Glomerular visceral epithelial cell (primary cell): ENCODE data around the gene GNPTAB.
"Not testable (repeated sequence)": the region's sequence is repeated elsewhere in the genome, so short reads cannot be mapped to it uniquely, and the experiment has no call there.

ENCODE experiments used
- DNase-seq: peaks from one replicate; pipeline ENCODE4 v3.0.0-alpha.2; 2016; ENCODE audit errors: extremely low spot score

GNPTAB gene

DNA sequence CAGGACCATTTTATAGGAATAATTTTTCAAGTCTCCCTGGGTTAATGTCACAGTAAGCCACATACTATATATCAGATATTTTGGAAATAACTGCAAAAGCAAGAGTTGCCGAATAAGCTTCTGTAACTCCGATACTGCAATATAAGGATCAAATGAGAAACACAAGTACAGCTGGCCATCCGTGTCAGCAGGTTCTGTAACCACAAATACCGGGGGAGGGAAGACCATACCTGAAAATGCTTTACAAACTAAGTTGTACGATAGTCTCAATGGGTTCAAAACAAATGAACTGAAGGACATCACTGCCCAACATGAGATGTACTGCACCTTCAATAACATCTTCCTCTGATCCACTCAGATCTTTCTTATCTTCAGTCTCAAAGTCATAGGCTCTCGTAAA, 93.3 kb downstream of the GNPTAB start:
- DNase-seq = no peak

DNA sequence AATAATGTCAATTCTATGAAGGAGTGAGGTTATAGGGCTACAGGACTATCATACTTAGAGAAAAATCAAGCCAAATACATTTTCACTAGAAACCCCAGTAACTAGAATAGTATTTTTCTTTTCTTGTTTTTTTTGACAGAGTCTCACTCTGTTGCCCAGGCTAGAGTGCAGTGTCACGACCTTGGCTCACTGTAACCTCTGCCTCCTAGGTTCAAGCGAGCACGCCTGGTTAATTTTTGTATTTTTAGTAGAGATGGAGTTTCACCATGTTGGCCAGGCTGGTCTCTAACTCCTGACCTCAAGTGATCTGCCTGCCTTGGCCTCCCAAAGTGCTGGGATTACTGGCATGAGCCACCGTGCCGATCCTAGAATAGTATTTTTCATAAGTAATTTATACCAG, 96.3 kb downstream of the GNPTAB start:
- DNase-seq = not testable (repeated sequence)

DNA sequence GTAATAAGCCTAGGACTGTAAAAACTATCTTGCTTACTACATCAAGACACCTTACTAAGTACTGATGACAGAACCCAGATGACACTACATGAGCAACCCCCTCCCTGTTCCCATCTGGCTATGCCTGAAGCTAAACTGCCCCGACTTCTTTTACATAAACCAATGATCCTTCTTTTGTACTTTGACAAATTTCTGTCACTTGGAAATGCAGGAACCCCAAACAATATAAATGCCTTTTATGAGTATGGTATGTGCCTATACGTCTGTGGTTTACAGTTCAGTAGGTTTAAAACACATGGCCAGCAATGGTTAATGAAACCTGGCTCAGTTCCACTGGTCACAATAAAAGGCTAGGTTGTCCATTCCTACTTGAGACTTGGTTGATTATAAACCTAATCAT, 97.6 kb downstream of the GNPTAB start:
- peak; percentile 11 for DNase-seq

DNA sequence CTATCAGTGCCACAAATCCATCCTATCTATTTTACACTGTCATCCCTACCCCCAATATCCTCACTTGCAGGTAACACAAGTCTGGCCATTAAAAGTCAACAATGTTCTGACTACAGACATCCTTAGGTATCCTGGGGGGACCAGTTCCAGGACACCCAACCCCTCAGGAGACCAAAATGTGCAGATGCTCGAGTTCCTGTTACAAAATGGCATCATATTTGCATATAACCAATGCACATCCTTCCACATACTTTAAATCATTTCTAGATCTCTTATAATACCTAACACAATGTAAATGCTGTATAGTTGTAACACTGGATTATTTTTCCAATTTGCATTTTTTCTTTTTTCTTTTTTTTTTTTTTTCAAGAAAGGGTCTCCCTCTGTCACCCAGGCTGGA, 98.4 kb downstream of the GNPTAB start:
- no peak for DNase-seq

DNA sequence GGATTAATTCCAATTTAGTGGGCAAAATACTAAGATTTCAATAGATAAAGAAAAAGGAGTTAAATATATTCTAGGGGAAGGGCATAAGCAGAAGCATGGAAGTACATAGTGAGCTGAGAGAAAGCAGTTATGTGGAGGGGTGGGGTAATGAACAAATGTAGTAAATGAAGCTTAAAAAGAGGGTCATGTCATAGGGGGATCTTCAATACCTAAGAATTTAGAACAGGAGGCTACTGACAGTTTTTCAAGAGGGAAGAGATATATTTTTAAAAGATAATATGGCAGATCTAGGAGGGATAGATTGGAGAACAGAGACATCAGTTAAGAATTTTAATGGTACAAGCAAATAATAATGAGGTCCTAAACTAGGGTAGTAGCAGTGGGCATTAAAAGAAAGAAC, 100.9 kb downstream of the GNPTAB start:
- DNase-seq = no peak

DNA sequence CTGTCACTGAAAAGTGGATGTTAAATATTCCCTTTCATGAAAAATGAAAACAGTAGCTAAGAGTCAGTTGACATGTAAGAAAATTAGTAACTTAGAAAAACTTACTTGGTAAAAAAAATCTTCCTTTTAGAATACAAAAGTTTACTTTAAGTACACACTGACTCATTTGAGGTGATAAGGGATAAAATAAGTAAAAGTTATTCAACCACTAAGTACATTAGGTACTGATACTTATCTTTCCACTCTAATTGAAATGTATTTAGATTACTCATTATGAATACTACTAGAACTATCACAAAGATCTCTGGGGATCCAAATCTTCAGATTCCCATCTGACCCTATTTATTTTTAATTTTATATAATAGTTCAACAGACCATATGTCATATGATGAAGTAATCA, 103.7 kb downstream of the GNPTAB start:
- no peak for DNase-seq

DNA sequence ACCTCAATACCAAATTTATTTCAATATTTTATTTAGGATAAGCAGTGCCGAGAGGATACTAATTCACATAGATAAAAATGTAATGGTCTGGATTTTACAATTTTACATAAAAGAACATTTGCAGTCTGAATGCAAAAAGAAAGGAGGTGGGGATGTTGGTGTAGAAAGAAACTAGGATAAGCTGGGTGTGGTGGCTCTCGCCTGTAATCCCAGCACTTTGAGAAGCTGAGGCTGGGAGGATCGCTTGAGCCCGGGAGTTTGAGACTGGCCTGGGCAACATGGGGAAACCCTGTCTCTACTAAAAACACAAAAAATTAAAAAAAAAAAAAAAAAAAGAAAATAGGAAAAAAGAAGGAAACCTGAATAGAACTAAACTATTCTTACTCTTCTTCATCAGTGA, 108.4 kb downstream of the GNPTAB start:
- no peak for DNase-seq

DNA sequence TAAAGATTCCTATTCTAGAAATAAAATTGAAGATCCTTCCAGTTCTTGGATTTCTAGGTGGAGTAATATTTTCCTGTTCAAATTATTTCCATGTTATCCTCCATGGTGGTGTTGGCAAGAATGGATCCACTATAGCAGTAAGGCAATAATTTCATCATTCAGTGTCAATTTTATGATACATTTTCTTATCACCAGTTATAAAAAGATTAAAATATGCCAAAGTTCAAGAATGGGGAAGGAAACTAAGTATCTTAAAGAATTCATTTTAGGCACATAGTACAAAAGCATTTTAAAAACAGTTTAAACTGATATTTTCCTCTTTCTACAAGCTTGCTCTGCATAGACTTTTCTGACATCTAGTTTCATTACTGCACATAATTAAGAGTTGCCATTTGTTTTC, 110.6 kb downstream of the GNPTAB start:
- DNase-seq = no peak

DNA sequence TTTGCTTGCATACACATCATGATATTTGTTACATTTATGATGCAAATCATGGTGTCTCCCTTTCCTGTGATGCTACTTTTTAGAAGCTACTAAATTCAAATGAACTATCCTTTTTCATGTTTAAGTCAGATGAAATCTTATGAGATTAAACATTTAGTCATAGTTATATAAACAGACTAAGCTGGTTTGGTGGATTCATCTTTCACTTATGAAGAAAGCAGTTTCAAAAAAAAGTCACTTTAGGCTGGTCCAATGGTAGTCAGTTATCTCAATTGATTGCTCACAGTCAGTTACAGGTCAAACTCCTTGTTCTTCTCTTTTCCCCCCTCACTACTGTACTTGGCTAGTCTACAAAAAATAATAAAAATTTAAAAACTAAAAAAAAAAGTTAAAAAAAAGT, 111.2 kb downstream of the GNPTAB start:
- no peak for DNase-seq

DNA sequence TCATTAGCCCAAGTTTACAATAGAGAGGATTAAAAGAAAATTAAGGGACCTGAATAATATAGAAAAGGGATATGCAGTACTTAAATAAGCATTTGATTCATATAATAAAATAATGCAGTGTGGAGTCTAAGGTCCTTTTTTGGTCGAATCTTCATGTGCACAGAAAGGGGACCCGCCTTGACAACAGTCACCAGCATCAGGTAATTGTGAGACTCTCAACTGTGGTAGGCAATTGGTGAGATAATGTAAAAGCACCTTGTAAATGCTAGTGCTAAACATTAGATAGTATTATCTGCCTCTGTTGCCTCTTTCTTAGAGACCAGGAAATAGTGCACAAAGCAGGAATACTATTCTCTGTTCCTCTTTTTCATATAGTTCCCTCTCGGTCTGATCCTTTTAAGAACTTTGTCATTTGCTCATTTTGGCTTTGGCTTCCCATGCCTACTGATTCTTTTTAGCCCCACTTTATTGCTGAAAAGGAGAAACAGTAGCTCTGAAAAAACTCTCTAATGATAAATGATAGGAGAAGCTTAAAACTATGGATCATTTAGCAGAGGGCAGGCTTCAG, 115.8 kb downstream of the GNPTAB start:
- DNase-seq = no peak

DNA sequence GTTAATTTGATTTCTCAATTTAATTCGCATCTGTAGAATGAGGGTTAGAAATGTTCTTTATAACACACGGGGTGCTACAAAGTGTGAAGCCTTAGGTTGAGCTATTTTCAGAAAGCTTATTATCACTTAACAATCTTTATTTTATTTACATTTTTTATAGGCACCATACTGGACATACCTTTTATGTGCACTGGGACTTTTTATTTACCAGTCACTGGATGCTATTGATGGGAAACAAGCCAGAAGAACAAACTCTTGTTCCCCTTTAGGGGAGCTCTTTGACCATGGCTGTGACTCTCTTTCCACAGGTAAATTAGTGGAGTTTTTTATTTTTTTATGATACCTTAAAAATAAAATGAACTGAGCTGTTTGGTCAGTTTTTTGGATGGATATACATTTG, 116.8 kb downstream of the GNPTAB start:
- DNase-seq = no peak

DNA sequence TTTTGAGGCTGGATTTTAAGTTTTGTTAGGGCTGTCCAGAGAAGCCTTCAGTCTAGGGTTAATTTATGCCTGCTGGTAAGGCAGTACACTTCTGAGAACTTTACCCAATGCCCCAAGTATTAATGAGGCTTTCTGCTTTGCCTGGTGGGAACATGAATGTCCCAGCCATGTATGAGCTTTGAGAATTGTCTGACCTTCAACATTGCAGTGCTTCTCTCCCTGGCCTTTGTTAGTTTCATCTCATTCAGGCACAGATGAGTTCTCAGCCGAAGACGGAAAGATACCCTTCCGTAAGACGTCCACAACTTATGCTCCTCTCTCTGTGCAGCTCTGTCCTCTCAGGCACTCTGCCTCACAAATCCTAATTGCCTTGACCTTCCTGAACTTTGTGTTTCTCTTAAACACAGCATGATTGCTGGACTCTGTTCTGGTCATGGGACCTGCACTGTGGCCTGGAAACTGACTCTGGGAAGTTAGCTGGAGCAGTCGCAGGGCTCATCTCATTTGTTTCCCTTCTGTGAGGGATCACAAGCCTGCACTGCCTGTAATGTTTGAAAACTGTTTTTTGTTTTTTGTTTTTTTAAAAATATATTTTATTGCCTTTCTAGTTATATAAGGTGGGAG, 117.6 kb downstream of the GNPTAB start:
- DNase-seq = no peak

DNA sequence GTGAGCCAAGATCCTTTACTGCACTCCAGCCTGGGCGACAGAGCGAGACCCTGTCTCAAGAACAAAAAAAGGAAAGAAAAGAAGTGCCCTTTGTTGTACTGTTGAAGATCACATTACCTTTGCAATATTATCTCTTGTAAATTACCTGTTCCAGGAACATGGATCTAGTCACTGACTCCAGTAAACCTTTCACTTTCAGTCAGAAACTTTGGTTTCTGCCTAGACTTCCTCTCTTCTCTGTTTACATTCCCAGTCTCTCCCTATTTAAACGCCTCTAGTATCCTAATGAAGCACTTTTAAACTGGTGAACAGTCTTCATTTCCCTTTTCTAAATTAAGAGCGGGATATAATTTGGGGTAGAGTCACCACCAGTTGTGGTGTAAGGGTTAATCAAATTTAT, 120.5 kb downstream of the GNPTAB start:
- DNase-seq = no peak

DNA sequence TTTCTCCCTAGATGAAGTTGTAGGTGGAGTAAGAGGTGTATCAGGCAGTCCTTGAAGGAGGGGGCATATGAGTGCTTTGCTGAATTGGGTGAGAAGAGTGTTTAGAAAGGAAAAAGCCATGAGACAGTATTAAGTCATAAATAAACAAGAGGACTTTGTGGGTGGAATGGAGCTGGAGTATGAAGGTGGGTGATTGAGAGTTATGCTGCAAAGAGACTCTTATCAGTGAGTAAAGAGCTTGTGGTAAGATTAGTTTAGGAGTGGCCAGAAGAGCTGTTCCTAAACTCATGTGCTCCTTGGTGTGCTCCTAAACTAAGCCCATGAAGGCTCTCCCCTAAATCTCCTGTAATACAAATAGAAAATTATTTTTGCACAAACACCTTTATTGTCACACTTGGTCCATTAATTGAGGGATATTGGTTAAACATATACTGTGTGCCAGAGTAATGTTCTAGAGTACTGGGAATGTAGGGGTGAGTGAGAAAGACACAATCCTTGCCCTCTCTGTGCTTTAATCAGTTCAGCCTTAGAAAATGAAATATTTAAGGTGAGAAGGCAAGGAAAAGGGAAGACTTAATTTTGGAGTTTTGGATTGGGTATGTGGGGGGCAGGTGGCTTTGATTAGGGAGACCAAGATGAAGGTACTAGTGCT, 123.5 kb downstream of the GNPTAB start:
- no peak for DNase-seq

DNA sequence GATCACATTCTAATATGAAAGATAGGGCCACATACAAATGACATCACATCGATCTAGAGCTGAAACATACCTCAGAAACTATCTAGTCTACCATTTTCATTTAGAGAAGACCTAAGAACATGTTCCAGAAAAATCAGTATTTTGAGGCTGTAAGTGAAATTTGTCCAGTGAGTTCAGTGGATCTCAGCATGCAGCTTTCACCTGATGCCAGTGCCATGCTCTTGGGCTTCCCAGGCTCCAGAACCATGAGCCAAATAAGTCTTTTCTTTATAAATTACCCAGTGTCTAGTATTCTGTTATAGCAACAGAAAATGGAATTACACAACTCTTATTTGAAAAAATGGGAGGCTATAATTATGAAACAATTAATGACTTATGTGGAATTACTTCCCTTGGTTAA, 124.4 kb downstream of the GNPTAB start:
- DNase-seq = no peak

DNA sequence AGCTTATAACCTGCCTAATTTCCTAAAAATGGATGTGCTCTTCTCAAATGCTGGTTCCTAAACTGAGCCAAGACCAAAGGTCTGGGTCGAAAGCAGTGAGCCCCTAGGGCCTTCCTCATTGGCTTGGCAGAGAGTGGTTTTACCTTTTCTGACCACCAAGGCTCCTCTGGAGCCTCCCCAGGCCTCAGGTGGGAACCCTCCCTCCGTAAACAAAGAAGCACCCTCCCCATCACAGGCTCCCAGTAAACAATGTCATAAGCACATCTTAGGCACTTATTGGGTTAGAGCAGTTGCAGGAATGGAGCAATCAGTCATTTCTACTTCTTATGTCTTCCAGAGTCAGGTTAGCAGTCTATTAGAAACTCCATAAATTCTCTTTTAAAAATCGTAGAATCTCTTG, 127.3 kb downstream of the GNPTAB start:
- no peak for DNase-seq

DNA sequence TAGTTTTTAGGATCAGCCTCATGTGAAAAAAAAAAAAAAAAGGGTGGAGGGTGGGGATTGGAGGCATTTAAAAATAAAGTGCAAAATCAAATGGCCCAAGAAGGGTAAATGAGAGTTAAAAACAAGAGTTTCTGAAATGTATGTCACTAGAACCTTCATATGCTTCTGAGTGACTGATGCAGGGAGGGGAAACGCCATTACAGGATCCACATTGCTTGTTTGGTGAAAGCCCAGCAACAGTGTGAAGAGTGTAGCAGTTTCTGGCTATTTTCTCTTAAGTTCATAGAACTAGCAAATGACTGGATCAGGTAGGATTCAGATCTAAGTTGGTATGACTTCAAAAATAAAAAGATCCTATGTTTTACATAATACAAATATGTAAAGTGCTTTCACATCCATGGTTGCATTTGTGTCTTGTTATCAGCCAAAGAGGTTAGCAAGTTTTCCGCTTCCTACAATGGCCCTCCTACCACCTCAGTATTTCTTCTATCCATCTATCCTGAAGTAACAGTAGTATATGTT, 130.4 kb downstream of the GNPTAB start:
- DNase-seq = no peak

DNA sequence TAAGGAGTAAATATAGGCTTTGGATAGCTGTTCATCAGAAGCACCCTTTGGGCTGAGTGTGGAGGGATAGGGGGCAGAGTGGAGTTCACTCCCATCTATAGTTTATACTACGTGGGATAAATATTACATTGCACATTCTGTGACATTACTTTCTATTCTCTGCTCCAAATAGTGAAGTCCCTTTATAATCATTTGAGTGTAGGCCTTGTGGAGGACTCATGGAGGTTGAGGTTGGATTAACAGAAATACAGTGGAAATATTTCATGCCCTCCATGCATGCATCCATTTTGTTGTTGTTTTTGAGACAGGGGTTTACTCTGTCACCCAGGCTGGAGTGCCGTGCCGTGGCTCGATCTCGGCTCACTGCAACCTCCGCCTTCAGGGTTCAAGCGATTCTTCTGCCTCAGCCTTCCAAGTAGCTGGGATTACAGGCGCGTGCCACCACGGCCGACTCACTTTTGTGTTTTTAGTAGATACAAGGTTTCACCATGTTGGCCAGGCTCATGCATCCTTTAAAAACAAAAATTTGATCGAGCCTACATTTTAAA, 131.9 kb downstream of the GNPTAB start:
- peak; percentile 7 for DNase-seq

DNA sequence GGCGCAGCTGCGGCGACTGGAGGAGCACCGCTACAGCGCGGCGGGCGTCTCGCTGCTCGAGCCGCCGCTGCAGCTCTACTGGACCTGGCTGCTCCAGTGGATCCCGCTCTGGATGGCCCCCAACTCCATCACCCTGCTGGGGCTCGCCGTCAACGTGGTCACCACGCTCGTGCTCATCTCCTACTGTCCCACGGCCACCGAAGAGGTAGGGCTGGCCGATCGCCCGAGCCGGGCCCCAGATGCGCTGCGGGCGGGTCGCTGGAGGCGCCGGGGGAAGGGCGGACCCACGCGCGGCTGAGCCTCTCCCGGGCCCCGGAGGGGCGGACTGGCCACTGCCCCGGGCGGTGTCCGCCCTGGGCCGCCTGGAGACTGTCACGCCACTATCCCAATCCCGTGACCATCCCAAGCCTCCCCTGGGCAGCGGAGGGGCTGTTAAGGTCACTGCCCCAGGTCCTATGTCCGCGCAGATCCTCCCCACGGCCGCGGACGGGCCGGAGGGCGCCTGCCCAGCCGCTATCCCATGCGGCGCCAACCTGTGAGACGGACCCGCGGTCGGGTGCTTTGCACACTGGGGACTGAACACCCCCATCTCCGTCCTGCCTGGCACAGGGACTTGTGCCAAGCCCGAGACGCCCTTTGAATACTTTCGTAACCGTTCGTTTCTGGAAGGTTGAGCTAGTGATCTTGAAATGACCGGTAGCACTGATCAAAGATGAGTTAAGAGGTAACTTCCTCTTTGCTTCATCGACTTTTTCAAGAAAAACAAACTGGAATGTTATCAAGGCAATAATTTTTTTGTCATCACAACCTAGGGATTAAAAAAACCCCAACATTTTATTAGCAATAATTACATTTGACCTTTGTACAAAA, 132.6 kb downstream of the GNPTAB start:
- DNase-seq = peak; percentile 45

DNA sequence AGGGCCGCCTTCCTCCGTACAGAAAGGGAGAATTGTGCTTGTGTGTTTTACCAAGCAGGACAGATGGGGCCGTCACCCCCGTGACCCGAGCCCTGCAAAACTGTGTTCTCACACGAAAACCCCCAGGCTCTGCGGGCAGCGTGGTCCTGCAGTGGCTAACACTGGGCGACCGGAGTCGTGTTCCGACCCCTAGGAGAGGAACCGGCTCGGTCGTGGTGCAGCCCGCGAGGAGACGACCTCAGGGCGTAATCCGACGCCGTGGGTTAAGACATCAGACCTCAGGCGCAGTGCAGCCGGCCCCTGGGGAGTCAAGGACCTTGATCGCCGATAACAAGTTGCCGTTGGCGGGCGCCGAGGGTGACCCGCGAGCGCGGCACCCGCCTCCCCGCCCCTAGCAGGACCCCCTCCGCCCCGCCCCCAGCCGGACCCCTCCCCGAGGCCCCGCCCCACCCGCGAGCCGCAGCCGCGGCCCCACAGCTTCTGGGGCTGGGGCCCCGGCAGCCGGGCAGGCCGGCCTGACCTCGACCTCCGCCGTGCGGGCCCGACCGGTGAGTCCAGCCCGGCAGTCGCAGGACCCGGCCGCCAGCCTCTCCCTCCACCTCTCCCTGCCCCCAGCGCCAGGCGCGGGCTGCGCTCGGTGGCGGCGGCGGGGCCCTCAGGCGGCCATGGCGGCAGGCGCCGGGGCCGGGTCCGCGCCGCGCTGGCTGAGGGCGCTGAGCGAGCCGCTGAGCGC, 133.4 kb downstream of the GNPTAB start, which contains the start of gene CHPT1:
Gene CHPT1, plus strand, starts transcription at position 444 of the 733 bp plus-strand sequence. Its CDS starts 222 bp downstream, at position 666.
- peak; percentile 62 for DNase-seq
